ENCODE data around the gene IFNA13.

The IFNA13 gene

DNA sequence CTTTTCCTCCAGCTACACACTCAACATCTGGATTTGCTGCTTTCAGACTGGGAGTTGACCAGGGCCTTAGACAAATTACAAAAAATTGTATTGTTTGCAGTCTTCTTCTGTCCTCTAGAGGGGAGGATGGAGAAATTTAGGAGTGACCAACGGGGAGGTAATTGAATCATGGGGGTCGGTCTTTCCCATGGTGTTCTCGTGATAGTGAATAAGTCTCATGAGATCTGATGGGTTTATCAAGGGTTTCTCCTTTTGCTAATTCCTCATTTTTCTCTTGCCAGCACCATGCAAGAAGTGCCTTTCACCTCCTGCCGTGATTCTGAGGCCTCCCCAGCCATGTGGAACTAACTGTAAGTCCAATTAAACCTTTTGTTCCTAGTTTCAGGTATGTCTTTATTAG lies 45.3 kb upstream of the IFNA13 start:
- Histone ChIP-seq H2BK120ac (ENCODE audit: low read depth, low read length) (no peak overlapping the region), H3K27me3 (ENCODE audit: control insufficient read depth in 3 of 3, insufficient read depth in 3 of 3, low read depth in 1 of 3, low read length in 3 of 3) (no peaks in the 10 kb centered on the region), H2AFZ (ENCODE audit: low read length) (no peak overlapping the region), H3K9me3 (replicated peaks in 1 of 2; ENCODE audit: control insufficient read depth in 2 of 2, insufficient read depth in 1 of 2, low read depth in 1 of 2, low read length in 2 of 2) (no peaks in the 10 kb centered on the region), H4K91ac (ENCODE audit: low read depth, low read length, poor library complexity) (no peak overlapping the region), H3K14ac (ENCODE audit: low read length) (no peak overlapping the region), H2AK5ac (ENCODE audit: low read depth, low read length) (no peak overlapping the region), H2BK15ac (ENCODE audit: low read length) (no peak overlapping the region), H3K79me1 (ENCODE audit: low read depth, low read length) (no peaks in the 10 kb centered on the region), H3K36me3 (replicated peaks in 1 of 2; ENCODE audit: control insufficient read depth in 2 of 2, insufficient read depth in 2 of 2, low read length in 2 of 2) (no peaks in the 10 kb centered on the region), H4K8ac (ENCODE audit: low read depth, low read length) (no peak overlapping the region), H3K4me1 (ENCODE audit: control insufficient read depth in 2 of 2, insufficient read depth in 1 of 2, low read depth in 1 of 2, low read length in 2 of 2) (peaks cover 2% of the 10 kb centered on the region in 2 donors), H2BK5ac (ENCODE audit: low read length) (no peak overlapping the region), H2BK12ac (ENCODE audit: low read length) (no peak overlapping the region), H3K27ac (replicated peaks; ENCODE audit: low read length) (no peak overlapping the region), H3K9ac (ENCODE audit: low read depth, low read length, poor library complexity) (no peak overlapping the region), H3K18ac (ENCODE audit: low read length) (no peak overlapping the region), H3K4me3 (ENCODE audit: low read length in 2 of 2) (no peak overlapping the region), H3K23ac (ENCODE audit: low read depth, low read length, poor library complexity) (no peak overlapping the region), H3K4ac (ENCODE audit: low read length) (no peak overlapping the region), H3K4me2 (ENCODE audit: insufficient read depth, low read length, poor library complexity, severe bottlenecking) (no peak overlapping the region)
- no CpG with 5 or more reads among the region's 4 CpGs for WGBS, 2 donors (ENCODE audit: extremely low coverage in 2 of 2, insufficient read length in 2 of 2, insufficient replicate concordance in 1 of 2)
- no peak for DNase-seq (ENCODE audit: low spot score)

GRCh38 chr9:21412107-21412506 lies 44.2 kb upstream of the IFNA13 start:
- H3K79me1 ChIP-seq (ENCODE audit: low read depth, low read length): no peaks in the 10 kb centered on the region
- no peak for DNase-seq (ENCODE audit: low spot score)
- no peak overlapping the region for H3K18ac ChIP-seq (ENCODE audit: low read length)
- H3K4me2 ChIP-seq (ENCODE audit: insufficient read depth, low read length, poor library complexity, severe bottlenecking): no peak overlapping the region
- H3K23ac ChIP-seq (ENCODE audit: low read depth, low read length, poor library complexity): no peak overlapping the region
- H3K14ac ChIP-seq (ENCODE audit: low read length): no peak overlapping the region
- no peak overlapping the region for H2AK5ac ChIP-seq (ENCODE audit: low read depth, low read length)
- no peak overlapping the region for H4K8ac ChIP-seq (ENCODE audit: low read depth, low read length)
- H3K36me3 ChIP-seq (replicated peaks in 1 of 2; ENCODE audit: control insufficient read depth in 2 of 2, insufficient read depth in 2 of 2, low read length in 2 of 2): no peaks in the 10 kb centered on the region
- H2AFZ ChIP-seq (ENCODE audit: low read length): no peak overlapping the region
- no peaks in the 10 kb centered on the region for H3K27me3 ChIP-seq (ENCODE audit: control insufficient read depth in 3 of 3, insufficient read depth in 3 of 3, low read depth in 1 of 3, low read length in 3 of 3)
- no peak overlapping the region for H3K9ac ChIP-seq (ENCODE audit: low read depth, low read length, poor library complexity)
- no peak overlapping the region for H2BK12ac ChIP-seq (ENCODE audit: low read length)
- no peaks in the 10 kb centered on the region for H3K9me3 ChIP-seq (replicated peaks in 1 of 2; ENCODE audit: control insufficient read depth in 2 of 2, insufficient read depth in 1 of 2, low read depth in 1 of 2, low read length in 2 of 2)
- H4K91ac ChIP-seq (ENCODE audit: low read depth, low read length, poor library complexity): no peak overlapping the region
- H3K4me3 ChIP-seq (ENCODE audit: low read length in 2 of 2): no peak overlapping the region
- no peak overlapping the region for H2BK5ac ChIP-seq (ENCODE audit: low read length)
- H2BK15ac ChIP-seq (ENCODE audit: low read length): no peak overlapping the region
- H2BK120ac ChIP-seq (ENCODE audit: low read depth, low read length): no peak overlapping the region
- H3K4ac ChIP-seq (ENCODE audit: low read length): no peak overlapping the region
- H3K27ac ChIP-seq (replicated peaks; ENCODE audit: low read length): no peak overlapping the region
- H3K4me1 ChIP-seq (ENCODE audit: control insufficient read depth in 2 of 2, insufficient read depth in 1 of 2, low read depth in 1 of 2, low read length in 2 of 2): peaks cover 1 to 2% of the 10 kb centered on the region in 2 donors

DNA sequence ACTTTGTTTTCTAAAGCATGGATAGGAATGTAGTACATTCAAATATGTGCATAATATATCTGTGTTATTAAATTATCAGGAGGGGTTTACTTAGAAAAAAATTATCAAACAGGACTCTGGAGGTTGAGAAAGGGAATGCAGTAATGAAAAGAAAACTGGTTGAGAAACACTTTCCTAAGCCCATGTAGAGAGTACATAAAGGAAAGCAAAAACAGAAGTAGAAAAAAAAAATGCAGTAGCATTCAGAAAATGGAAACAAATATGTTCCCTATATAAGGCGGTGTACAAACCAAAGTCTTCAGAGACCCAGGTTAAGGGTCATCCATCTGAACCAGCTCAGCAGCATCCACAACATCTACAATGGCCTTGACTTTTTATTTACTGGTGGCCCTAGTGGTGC lies 41.0 kb upstream of the IFNA13 start, which contains the start of gene IFNA8:
Gene IFNA8, plus strand, starts transcription at position 301 of the 400 bp plus-strand sequence. Its CDS starts 60 bp downstream, at position 361.
- no peak within 1 kb of the TSS for H2BK15ac ChIP-seq (ENCODE audit: low read length)
- no peak within 1 kb of the TSS for H3K23ac ChIP-seq (ENCODE audit: low read depth, low read length, poor library complexity)
- H3K27ac ChIP-seq (replicated peaks; ENCODE audit: low read length): no peak within 1 kb of the TSS
- H3K27me3 ChIP-seq (ENCODE audit: control insufficient read depth in 3 of 3, insufficient read depth in 3 of 3, low read depth in 1 of 3, low read length in 3 of 3): peaks cover 0 to 16% (median 0%) of the 10 kb centered on the region in 3 experiments
- no peaks in the 10 kb centered on the region for H3K79me1 ChIP-seq (ENCODE audit: low read depth, low read length)
- H4K91ac ChIP-seq (ENCODE audit: low read depth, low read length, poor library complexity): no peak within 1 kb of the TSS
- H3K4ac ChIP-seq (ENCODE audit: low read length): no peak within 1 kb of the TSS
- peaks cover 1 to 2% of the 10 kb centered on the region in 2 donors for H3K4me1 ChIP-seq (ENCODE audit: control insufficient read depth in 2 of 2, insufficient read depth in 1 of 2, low read depth in 1 of 2, low read length in 2 of 2)
- no peak within 1 kb of the TSS for H2BK5ac ChIP-seq (ENCODE audit: low read length)
- H3K18ac ChIP-seq (ENCODE audit: low read length): no peak within 1 kb of the TSS
- no peaks in the 10 kb centered on the region for H3K9me3 ChIP-seq (replicated peaks in 1 of 2; ENCODE audit: control insufficient read depth in 2 of 2, insufficient read depth in 1 of 2, low read depth in 1 of 2, low read length in 2 of 2)
- H3K9ac ChIP-seq (ENCODE audit: low read depth, low read length, poor library complexity): no peak within 1 kb of the TSS
- no peak within 1 kb of the TSS for H4K8ac ChIP-seq (ENCODE audit: low read depth, low read length)
- no CpG with 5 or more reads among the region's 1 CpG for WGBS, 2 donors (ENCODE audit: extremely low coverage in 2 of 2, insufficient read length in 2 of 2, insufficient replicate concordance in 1 of 2)
- no peak within 1 kb of the TSS for H2BK12ac ChIP-seq (ENCODE audit: low read length)
- no peak within 1 kb of the TSS for H2BK120ac ChIP-seq (ENCODE audit: low read depth, low read length)
- no peaks in the 10 kb centered on the region for H3K36me3 ChIP-seq (replicated peaks in 1 of 2; ENCODE audit: control insufficient read depth in 2 of 2, insufficient read depth in 2 of 2, low read length in 2 of 2)
- no peak within 1 kb of the TSS for H2AFZ ChIP-seq (ENCODE audit: low read length)
- H3K4me2 ChIP-seq (ENCODE audit: insufficient read depth, low read length, poor library complexity, severe bottlenecking): no peak within 1 kb of the TSS
- no peak within 1 kb of the TSS for H3K14ac ChIP-seq (ENCODE audit: low read length)
- no peak for DNase-seq (ENCODE audit: low spot score)
- no peak within 1 kb of the TSS for H3K4me3 ChIP-seq (ENCODE audit: low read length in 2 of 2)
- H2AK5ac ChIP-seq (ENCODE audit: low read depth, low read length): no peak within 1 kb of the TSS

- Histone ChIP-seq H4K91ac (ENCODE audit: low read depth, low read length, poor library complexity) (no peak overlapping the region), H2BK15ac (ENCODE audit: low read length) (no peak overlapping the region), H2BK5ac (ENCODE audit: low read length) (no peak overlapping the region), H3K18ac (ENCODE audit: low read length) (no peak overlapping the region), H3K4me3 (ENCODE audit: low read length in 2 of 2) (no peak overlapping the region), H3K36me3 (replicated peaks in 1 of 2; ENCODE audit: control insufficient read depth in 2 of 2, insufficient read depth in 2 of 2, low read length in 2 of 2) (no peaks in the 10 kb centered on the region), H2BK12ac (ENCODE audit: low read length) (no peak overlapping the region), H3K9me3 (replicated peaks in 1 of 2; ENCODE audit: control insufficient read depth in 2 of 2, insufficient read depth in 1 of 2, low read depth in 1 of 2, low read length in 2 of 2) (no peaks in the 10 kb centered on the region), H3K14ac (ENCODE audit: low read length) (no peak overlapping the region), H3K27me3 (ENCODE audit: control insufficient read depth in 3 of 3, insufficient read depth in 3 of 3, low read depth in 1 of 3, low read length in 3 of 3) (peaks cover 0 to 48% (median 13%) of the 10 kb centered on the region in 3 experiments), H3K4ac (ENCODE audit: low read length) (no peak overlapping the region), H3K79me1 (ENCODE audit: low read depth, low read length) (no peaks in the 10 kb centered on the region), H3K9ac (ENCODE audit: low read depth, low read length, poor library complexity) (no peak overlapping the region), H3K27ac (replicated peaks; ENCODE audit: low read length) (no peak overlapping the region), H4K8ac (ENCODE audit: low read depth, low read length) (no peak overlapping the region), H2BK120ac (ENCODE audit: low read depth, low read length) (no peak overlapping the region), H2AK5ac (ENCODE audit: low read depth, low read length) (no peak overlapping the region), H3K23ac (ENCODE audit: low read depth, low read length, poor library complexity) (no peak overlapping the region), H3K4me1 (ENCODE audit: control insufficient read depth in 2 of 2, insufficient read depth in 1 of 2, low read depth in 1 of 2, low read length in 2 of 2) (peaks cover 0 to 3% of the 10 kb centered on the region in 2 donors), H2AFZ (ENCODE audit: low read length) (no peak overlapping the region), H3K4me2 (ENCODE audit: insufficient read depth, low read length, poor library complexity, severe bottlenecking) (no peak overlapping the region)
- no peak for DNase-seq (ENCODE audit: low spot score)
- no CpG with 5 or more reads among the region's 3 CpGs for WGBS, 2 donors (ENCODE audit: extremely low coverage in 2 of 2, insufficient read length in 2 of 2, insufficient replicate concordance in 1 of 2)
Observed at GRCh38 chr9:21404146-21404545, 36.3 kb upstream of the IFNA13 start.
